HepG2 (cell line): Measurements from ENCODE around the gene PLXND1. TPM values are rescaled to one million over a fixed set of nuclear protein-coding genes. Genes with fewer than 3 reads are reported as not detected.

Experiments
- AGO2 ChIP-seq: fragments of 200-400 bp; formaldehyde crosslinking; optimal IDR thresholded peaks from 2 replicates; pipeline ENCODE3; 2017; ENCODE audit warnings: mild to moderate bottlenecking, low read depth, low read length, moderate library complexity
- ARHGAP35 ChIP-seq: sonication (generic); formaldehyde crosslinking; IDR thresholded peaks from 2 replicates; pipeline ENCODE4 v1.9.0; 2022; ENCODE audit warnings: mild to moderate bottlenecking, inconsistent platforms, moderate library complexity, missing genetic modification reagents, borderline replicate concordance
- DRAP1 ChIP-seq: IDR thresholded peaks from 2 replicates; pipeline ENCODE4 v1.6.1; 2016; ENCODE audit warnings: missing genetic modification reagents, missing compliant biosample characterization
- HIC2 ChIP-seq: sonication (generic); formaldehyde crosslinking; IDR thresholded peaks from 2 replicates; pipeline ENCODE4 v1.9.0; 2022; ENCODE audit warnings: low read depth, missing genetic modification reagents
- IRX3 ChIP-seq: sonication (generic); formaldehyde crosslinking; IDR thresholded peaks from 2 replicates; pipeline ENCODE4 v1.8.1; 2023; ENCODE audit warnings: mild to moderate bottlenecking, low read depth, missing genetic modification reagents, borderline replicate concordance
- MEIS1 ChIP-seq: sonication (generic); formaldehyde crosslinking; IDR thresholded peaks from 2 replicates; pipeline ENCODE4 v1.9.0; 2021; ENCODE audit warnings: mild to moderate bottlenecking, missing genetic modification reagents, moderate library complexity, borderline replicate concordance
- MIXL1 ChIP-seq: IDR thresholded peaks from 2 replicates; pipeline ENCODE4 v1.6.1; 2016
- MNT ChIP-seq: fragments of 450-650 bp; IDR thresholded peaks from 2 replicates; pipeline ENCODE4 v1.6.1; 2016
- NCOA5 ChIP-seq: sonication (generic); formaldehyde crosslinking; IDR thresholded peaks from 2 replicates; pipeline ENCODE4 v1.4.0; 2020; ENCODE audit warnings: missing genetic modification reagents
- NR2F6 ChIP-seq, 2 experiments: IDR thresholded peaks; 2 replicates each; pipeline ENCODE4 v1.6.1; 2016; ENCODE audit warnings: antibody characterized with exemption in 1 of 2, mild to moderate bottlenecking in 1 of 2
- PAX8 ChIP-seq: sonication (generic); formaldehyde crosslinking; IDR thresholded peaks from 2 replicates; pipeline ENCODE4 v1.8.0; 2022; ENCODE audit warnings: mild to moderate bottlenecking, missing genetic modification reagents, borderline replicate concordance
- PHB2 ChIP-seq: fragments of 450-650 bp; IDR thresholded peaks from 2 replicates; pipeline ENCODE4 v1.6.1; 2018; ENCODE audit not compliant: partially characterized antibody
- PHF5A ChIP-seq: IDR thresholded peaks from one replicate; pipeline ENCODE4 v1.6.1; 2018; ENCODE audit warnings: low read depth, missing genetic modification reagents; ENCODE audit not compliant: unreplicated experiment
- SCMH1 ChIP-seq: sonication (generic); formaldehyde crosslinking; IDR thresholded peaks from 2 replicates; pipeline ENCODE4 v1.9.0; 2021; ENCODE audit warnings: missing genetic modification reagents, mild to moderate bottlenecking, borderline replicate concordance
- TBL1XR1 ChIP-seq: fragments of 150-350 bp; IDR thresholded peaks from 2 replicates; pipeline ENCODE4 v1.6.1; 2014; ENCODE audit warnings: borderline replicate concordance, low read length; ENCODE audit not compliant: partially characterized antibody
- TCF7 ChIP-seq: sonication (generic); IDR thresholded peaks from 2 replicates; pipeline ENCODE4 v1.6.1; 2016; ENCODE audit warnings: antibody characterized with exemption, low read depth
- THAP11 ChIP-seq: IDR thresholded peaks from 2 replicates; pipeline ENCODE4 v1.6.1; 2016; ENCODE audit warnings: missing biosample characterization, missing genetic modification reagents
- ZBTB34 ChIP-seq: sonication (generic); formaldehyde crosslinking; IDR thresholded peaks from 2 replicates; pipeline ENCODE4 v1.8.0; 2022; ENCODE audit warnings: mild to moderate bottlenecking, missing genetic modification reagents
- ZNF230 ChIP-seq: sonication (generic); formaldehyde crosslinking; IDR thresholded peaks from 2 replicates; pipeline ENCODE4 v1.4.0; 2020; ENCODE audit warnings: mild to moderate bottlenecking, missing genetic modification reagents
- ZNF274 ChIP-seq: sonication (generic); formaldehyde crosslinking; IDR thresholded peaks from 2 replicates; pipeline ENCODE4 v1.5.1; 2020; ENCODE audit warnings: mild to moderate bottlenecking, missing genetic modification reagents
- ZNF547 ChIP-seq: sonication (generic); formaldehyde crosslinking; IDR thresholded peaks from 2 replicates; pipeline ENCODE4 v1.5.1; 2020; ENCODE audit warnings: mild to moderate bottlenecking, missing genetic modification reagents
- ZNF639 ChIP-seq: conservative IDR thresholded peaks from 2 replicates; pipeline ENCODE4 v1.6.1; 2018; ENCODE audit warnings: missing genetic modification reagents
- ZNF670 ChIP-seq: sonication (generic); formaldehyde crosslinking; IDR thresholded peaks from 2 replicates; pipeline ENCODE4 v1.8.0; 2022; ENCODE audit warnings: mild to moderate bottlenecking, missing genetic modification reagents, borderline replicate concordance
- ZNF709 ChIP-seq: sonication (generic); formaldehyde crosslinking; IDR thresholded peaks from 2 replicates; pipeline ENCODE4 v1.5.0; 2020; ENCODE audit warnings: mild to moderate bottlenecking, missing genetic modification reagents
- polyA plus RNA-seq, 8 experiments: library from polyadenylated mRNA; depleted of rRNA in 3 of 8; stranded (reverse) in 7 of 8; unstranded in 1 of 8; fragments of >200 nt; fragmentation: Illumina TruSeq in 4 of 8; extraction: Trizol in 4 of 8; gene quantifications; 2 replicates each; pipeline versions ENCODE4 v1.2.1 to v1.2.3, GENCODE V29; 2011 to 2016; ENCODE audit warnings: low read depth in 4 of 8, missing spikeins in 1 of 8, mixed read lengths in 1 of 8; ENCODE audit not compliant: insufficient read depth in 1 of 8
- total RNA-seq, 5 experiments: library from RNA; depleted of rRNA; stranded (reverse); fragments of >200 nt; fragmentation: Illumina TruSeq; extraction: Trizol; gene quantifications; 2 replicates each; pipeline ENCODE4 v1.2.3, GENCODE V29; 2016; ENCODE audit warnings: low read depth in 1 of 5

PLXND1 gene
- total and polyA plus RNA-seq, 2 of the 13 experiments (the other 11 are each of a cell fraction or from before 2014, with no cell fraction given), result 15.9 to 42.0 TPM

- TF ChIP-seq MNT, result no peak
- TF ChIP-seq ZNF639 (CRISPR knock-in tag), result peak; percentile 3; the same call in 1 of the 2 replicates
- TF ChIP-seq SCMH1 (CRISPR knock-in tag), result no peak
- no peak for TF ChIP-seq PAX8 (CRISPR knock-in tag)
- no peak for TF ChIP-seq NR2F6 (IDR thresholded peaks at IDR 0.05)
- no peak for TF ChIP-seq NR2F6 (CRISPR knock-in tag; IDR thresholded peaks at IDR 0.05)
- no peak for TF ChIP-seq ZNF670
- TF ChIP-seq PHF5A (CRISPR knock-in tag), result no peak
- peak; percentile 20 for TF ChIP-seq AGO2
- TF ChIP-seq ARHGAP35 (CRISPR knock-in tag), result no peak
- TF ChIP-seq ZNF547 (CRISPR knock-in tag), result no peak; the same call in 1 of the 2 replicates
- no peak for TF ChIP-seq ZNF709
- TF ChIP-seq MIXL1, result no peak
- no peak for TF ChIP-seq DRAP1 (CRISPR knock-in tag)
- TF ChIP-seq PHB2, result no peak
- TF ChIP-seq TBL1XR1, result no peak
- TF ChIP-seq NCOA5 (CRISPR knock-in tag), result no peak
- no peak for TF ChIP-seq TCF7
- no peak for TF ChIP-seq THAP11 (CRISPR knock-in tag)
- TF ChIP-seq MEIS1 (CRISPR knock-in tag), result no peak
- no peak for TF ChIP-seq IRX3
- no peak for TF ChIP-seq ZNF274 (CRISPR knock-in tag)
- no peak for TF ChIP-seq ZBTB34 (CRISPR knock-in tag)
- TF ChIP-seq HIC2 (CRISPR knock-in tag), result no peak
- TF ChIP-seq ZNF230 (CRISPR knock-in tag), result no peak
Measured at GRCh38 chr3:129597087-129597999, 9.1 kb downstream of the PLXND1 start (continued).
